HUES6 (cell line): ENCODE data around the gene NRXN3.

Experiments used
- H3K27ac ChIP-seq: 2 replicates; pipeline ENCODE4 v1.7.0; 2013; ENCODE audit warnings: low read depth, mild to moderate bottlenecking, low read length, inconsistent platforms
- H3K27me3 ChIP-seq: 2 replicates; pipeline ENCODE4 v1.6.1; 2013; ENCODE audit warnings: low read length; ENCODE audit not compliant: control insufficient read depth, insufficient read depth
- H3K36me3 ChIP-seq: 2 replicates; pipeline ENCODE4 v1.6.1; 2013; ENCODE audit warnings: low read length; ENCODE audit not compliant: control insufficient read depth, insufficient read depth
- H3K4me1 ChIP-seq: 2 replicates; pipeline ENCODE4 v1.6.1; 2013; ENCODE audit warnings: low read length; ENCODE audit not compliant: control insufficient read depth, insufficient read depth
- H3K4me3 ChIP-seq: 2 replicates; pipeline ENCODE4 v1.5.1; 2013; ENCODE audit warnings: low read depth, low read length
- H3K9ac ChIP-seq: one replicate; pipeline ENCODE4 v1.6.1; 2013; ENCODE audit warnings: mild to moderate bottlenecking, low read length
- H3K9me3 ChIP-seq: 2 replicates; pipeline ENCODE4 v1.6.1; 2013; ENCODE audit warnings: low read depth, low read length; ENCODE audit not compliant: control insufficient read depth, insufficient read depth

NRXN3 gene

DNA sequence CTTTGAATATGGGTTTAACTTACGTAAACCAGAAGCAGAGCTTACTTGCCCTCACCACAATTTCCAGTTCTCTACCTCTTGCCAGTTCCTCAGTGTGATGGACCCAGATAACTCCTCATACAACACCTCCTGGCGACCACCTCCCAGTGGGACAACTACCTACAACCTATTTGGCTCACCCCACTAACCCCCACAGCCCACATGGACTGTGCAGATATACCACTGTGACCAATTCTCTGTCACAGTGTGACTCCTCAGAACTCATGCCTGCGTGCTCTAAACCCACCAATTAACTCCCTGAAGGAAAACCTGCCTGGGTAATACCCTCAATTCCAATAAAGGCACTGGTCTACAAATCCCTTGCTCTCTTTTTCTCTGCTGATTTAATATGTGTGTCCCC, 1729.4 kb downstream of the NRXN3 start:
- Histone ChIP-seq H3K27ac (no peak overlapping the region), H3K27me3 (no peaks in the 10 kb centered on the region), H3K4me1 (no peaks in the 10 kb centered on the region), H3K4me3 (no peak overlapping the region), H3K9ac (no peak overlapping the region), H3K36me3 (no peaks in the 10 kb centered on the region), H3K9me3 (no peaks in the 10 kb centered on the region)

DNA sequence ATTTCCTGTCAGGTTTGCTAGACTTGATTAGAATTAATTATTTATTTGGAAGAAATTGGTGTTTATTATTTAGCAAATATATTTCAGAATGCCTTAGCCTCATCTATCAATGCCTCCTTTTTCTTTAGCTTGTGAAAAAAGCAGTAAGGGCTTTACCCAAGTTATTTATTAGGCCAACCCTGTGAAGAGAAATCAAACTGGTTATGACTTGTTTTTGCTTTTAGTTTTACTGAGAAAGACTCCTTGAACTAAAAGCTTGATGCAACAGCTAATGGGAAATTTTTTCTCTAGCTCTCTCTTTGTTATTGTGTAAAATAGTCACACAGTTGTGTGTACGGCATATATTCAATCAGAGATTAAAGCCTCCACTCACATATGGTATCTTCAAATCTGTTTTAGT, 1734.3 kb downstream of the NRXN3 start:
- Histone ChIP-seq H3K4me3 (no peak overlapping the region), H3K36me3 (no peaks in the 10 kb centered on the region), H3K27me3 (no peaks in the 10 kb centered on the region), H3K9me3 (no peaks in the 10 kb centered on the region), H3K9ac (no peak overlapping the region), H3K4me1 (no peaks in the 10 kb centered on the region), H3K27ac (no peak overlapping the region)

- Histone ChIP-seq H3K4me3 (no peak overlapping the region), H3K9me3 (no peaks in the 10 kb centered on the region), H3K27ac (no peak overlapping the region), H3K9ac (no peak overlapping the region), H3K4me1 (no peaks in the 10 kb centered on the region), H3K27me3 (no peaks in the 10 kb centered on the region), H3K36me3 (no peaks in the 10 kb centered on the region)
Measured at GRCh38 chr14:79906994-79907393, 1736.8 kb downstream of the NRXN3 start.

DNA sequence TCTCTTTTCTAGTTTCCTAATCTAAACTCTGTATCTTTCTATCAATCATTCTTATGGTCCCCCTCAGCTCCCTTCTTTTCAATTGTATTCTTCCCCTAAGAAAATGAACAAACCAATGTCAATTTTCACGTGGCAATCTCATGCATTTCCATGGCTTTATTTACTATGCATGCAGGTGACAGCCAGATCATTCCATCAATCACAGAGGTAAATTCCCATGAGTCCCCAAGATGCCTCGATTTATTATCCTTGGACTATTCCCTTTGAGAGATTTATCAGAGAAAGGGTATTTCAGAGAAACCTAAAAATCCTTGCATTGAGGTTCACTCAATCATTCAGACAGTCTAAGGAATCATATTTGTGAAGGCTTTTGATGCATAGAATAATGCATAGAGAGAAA, 1739.9 kb downstream of the NRXN3 start:
- Histone ChIP-seq H3K36me3 (no peaks in the 10 kb centered on the region), H3K27me3 (no peaks in the 10 kb centered on the region)

DNA sequence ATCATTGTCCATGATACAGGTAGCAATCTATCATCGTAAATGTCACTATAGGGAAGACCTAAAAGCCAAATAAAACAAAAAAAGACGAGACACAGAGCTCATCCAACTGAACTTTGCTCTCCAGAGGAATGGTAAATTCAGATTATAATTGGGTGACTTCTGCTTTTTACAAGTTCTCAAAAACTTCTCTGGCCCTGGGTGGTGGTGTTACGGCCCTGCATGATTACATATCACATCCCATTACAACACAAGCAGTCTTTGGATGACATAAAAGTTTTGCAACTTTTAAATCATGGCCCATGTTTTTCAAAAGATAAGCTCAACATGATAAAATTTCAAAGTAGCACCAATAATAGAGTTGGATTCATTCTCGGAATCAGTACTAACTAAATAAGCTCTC, 1741.6 kb downstream of the NRXN3 start:
- no peaks in the 10 kb centered on the region for H3K36me3 ChIP-seq
- H3K9ac ChIP-seq, result no peak overlapping the region
- H3K27ac ChIP-seq, result no peak overlapping the region
- no peaks in the 10 kb centered on the region for H3K4me1 ChIP-seq
- H3K27me3 ChIP-seq, result no peaks in the 10 kb centered on the region
- peaks cover 4% of the 10 kb centered on the region for H3K9me3 ChIP-seq
- H3K4me3 ChIP-seq, result no peak overlapping the region

More for the DNA sequence above, 1739.9 kb downstream of the NRXN3 start:
- H3K4me1 ChIP-seq, result no peaks in the 10 kb centered on the region
- H3K27ac ChIP-seq, result no peak overlapping the region
- H3K9ac ChIP-seq, result no peak overlapping the region
- no peak overlapping the region for H3K4me3 ChIP-seq
- peaks cover 4% of the 10 kb centered on the region for H3K9me3 ChIP-seq

- H3K4me1 ChIP-seq, result no peaks in the 10 kb centered on the region
- no peak overlapping the region for H3K4me3 ChIP-seq
- no peaks in the 10 kb centered on the region for H3K36me3 ChIP-seq
- no peaks in the 10 kb centered on the region for H3K27me3 ChIP-seq
- H3K9me3 ChIP-seq, result peaks cover 4% of the 10 kb centered on the region
- no peak overlapping the region for H3K27ac ChIP-seq
- H3K9ac ChIP-seq, result no peak overlapping the region
Measured at GRCh38 chr14:79914595-79914994, 1744.4 kb downstream of the NRXN3 start.

- Histone ChIP-seq H3K9me3 (peaks cover 4% of the 10 kb centered on the region), H3K27me3 (no peaks in the 10 kb centered on the region), H3K36me3 (no peaks in the 10 kb centered on the region), H3K9ac (no peak overlapping the region), H3K4me1 (no peaks in the 10 kb centered on the region), H3K4me3 (no peak overlapping the region), H3K27ac (no peak overlapping the region)
Measured at GRCh38 chr14:79915406-79915805, 1745.2 kb downstream of the NRXN3 start.

GRCh38 chr14:79916281-79916680, 1746.1 kb downstream of the NRXN3 start:
- Histone ChIP-seq H3K4me3 (no peak overlapping the region), H3K9ac (no peak overlapping the region), H3K9me3 (peaks cover 4% of the 10 kb centered on the region), H3K27ac (no peak overlapping the region), H3K36me3 (no peaks in the 10 kb centered on the region), H3K27me3 (no peaks in the 10 kb centered on the region), H3K4me1 (no peaks in the 10 kb centered on the region)

GRCh38 chr14:79916892-79917291, 1746.7 kb downstream of the NRXN3 start:
- Histone ChIP-seq H3K27ac (no peak overlapping the region), H3K4me1 (no peaks in the 10 kb centered on the region), H3K27me3 (no peaks in the 10 kb centered on the region), H3K9ac (no peak overlapping the region), H3K9me3 (peaks cover 4% of the 10 kb centered on the region), H3K36me3 (no peaks in the 10 kb centered on the region), H3K4me3 (no peak overlapping the region)
